Measurements from ENCODE around the gene DCBLD1.

GRCh38 chr6:117506180-117506835 lies 23.8 kb downstream of the DCBLD1 start:
- TF ChIP-seq CTCF (conservative IDR thresholded peaks at IDR 0.05; ENCODE audit: low read length): no peak
- no peak for TF ChIP-seq EZH2phosphoT487 (IDR thresholded peaks at IDR 0.05; ENCODE audit: borderline replicate concordance)

Measured in Loucy (cell line).